Nephron (organoid): Measurements from ENCODE around the gene TMEM143.
A peak's percentile ranks its signal among the peaks of the same experiment; 100 is the strongest.

ENCODE experiments used
- H3K27ac Mint-ChIP-seq, 3 experiments: 2 replicates each; pipeline ENCODE4 v1.8.0; 2020; ENCODE audit warnings: mixed read lengths in 3 of 3, mild to moderate bottlenecking in 2 of 3, moderate library complexity in 1 of 3
- H3K27me3 Mint-ChIP-seq: 2 replicates; pipeline ENCODE4 v1.8.0; 2021; ENCODE audit warnings: low read depth, mild to moderate bottlenecking, moderate library complexity, mixed read lengths
- H3K36me3 Mint-ChIP-seq: 2 replicates; pipeline ENCODE4 v1.8.0; 2020; ENCODE audit warnings: low read depth, mixed read lengths
- H3K4me1 Mint-ChIP-seq: 2 replicates; pipeline ENCODE4 v1.8.0; 2020; ENCODE audit warnings: mixed read lengths
- H3K4me3 Mint-ChIP-seq, 3 experiments: 2 replicates each; pipeline ENCODE4 v1.8.0; 2020; ENCODE audit warnings: mild to moderate bottlenecking in 3 of 3, mixed read lengths in 3 of 3, moderate library complexity in 2 of 3
- H3K9me3 Mint-ChIP-seq: 2 replicates; pipeline ENCODE4 v1.8.0; 2020; ENCODE audit warnings: mixed read lengths
- TF ChIP-seq, protein P1 (sequence below), 3 experiments: fragments of 200-600 bp; sonication (generic); IDR thresholded peaks; one replicate each; pipeline ENCODE4 v1.5.0; 2021; ENCODE audit warnings: antibody characterized with exemption in 3 of 3; ENCODE audit not compliant: unreplicated experiment in 3 of 3

TMEM143 gene

DNA sequence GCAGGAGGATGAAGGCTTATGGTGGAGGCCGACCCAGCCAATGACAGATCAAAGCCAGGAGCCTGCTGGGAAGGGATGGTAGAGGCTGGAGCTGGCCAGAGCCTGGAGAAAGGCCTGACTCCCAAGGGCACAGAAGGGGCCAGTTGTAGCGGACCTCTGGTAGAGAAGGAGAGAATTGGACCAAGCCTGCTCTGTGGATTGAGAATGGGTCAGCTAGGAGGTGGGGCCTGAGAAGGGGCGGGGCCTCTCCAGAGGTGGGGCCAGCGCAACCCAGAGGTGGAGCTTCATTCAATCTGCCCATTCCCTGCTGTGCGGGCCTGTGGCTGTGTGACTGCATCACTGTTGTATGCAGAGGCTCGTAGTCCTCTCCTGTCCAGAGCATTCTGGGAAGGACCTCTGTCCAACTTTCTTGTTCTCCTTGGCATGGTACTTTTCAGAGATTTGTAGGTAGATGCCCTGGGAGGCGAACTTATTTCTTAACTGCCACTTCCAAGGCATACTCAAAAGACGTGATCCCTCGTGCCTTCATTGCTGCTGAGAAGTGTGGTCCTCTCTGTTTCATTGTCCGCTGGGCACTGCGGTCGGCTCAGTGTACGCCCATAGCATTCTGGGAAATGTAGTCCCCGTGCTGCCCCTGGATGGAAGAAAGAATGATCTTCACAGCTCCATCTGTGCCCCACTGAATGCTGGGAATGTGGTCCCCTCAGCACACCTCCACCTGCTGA, 36.4 kb upstream of the TMEM143 start:
- Mint-ChIP-seq H3K9me3 (no peaks in the 10 kb centered on the region), H3K36me3 (no peaks in the 10 kb centered on the region), H3K27ac (peak overlapping the region; percentile 83 to 95 (median 84)), H3K4me1 (peaks cover 50% of the 10 kb centered on the region), H3K4me3 (peak overlapping the region; percentile 74 to 88 (median 87)), H3K27me3 (peaks cover 43% of the 10 kb centered on the region)
- TF ChIP-seq, protein P1, sequence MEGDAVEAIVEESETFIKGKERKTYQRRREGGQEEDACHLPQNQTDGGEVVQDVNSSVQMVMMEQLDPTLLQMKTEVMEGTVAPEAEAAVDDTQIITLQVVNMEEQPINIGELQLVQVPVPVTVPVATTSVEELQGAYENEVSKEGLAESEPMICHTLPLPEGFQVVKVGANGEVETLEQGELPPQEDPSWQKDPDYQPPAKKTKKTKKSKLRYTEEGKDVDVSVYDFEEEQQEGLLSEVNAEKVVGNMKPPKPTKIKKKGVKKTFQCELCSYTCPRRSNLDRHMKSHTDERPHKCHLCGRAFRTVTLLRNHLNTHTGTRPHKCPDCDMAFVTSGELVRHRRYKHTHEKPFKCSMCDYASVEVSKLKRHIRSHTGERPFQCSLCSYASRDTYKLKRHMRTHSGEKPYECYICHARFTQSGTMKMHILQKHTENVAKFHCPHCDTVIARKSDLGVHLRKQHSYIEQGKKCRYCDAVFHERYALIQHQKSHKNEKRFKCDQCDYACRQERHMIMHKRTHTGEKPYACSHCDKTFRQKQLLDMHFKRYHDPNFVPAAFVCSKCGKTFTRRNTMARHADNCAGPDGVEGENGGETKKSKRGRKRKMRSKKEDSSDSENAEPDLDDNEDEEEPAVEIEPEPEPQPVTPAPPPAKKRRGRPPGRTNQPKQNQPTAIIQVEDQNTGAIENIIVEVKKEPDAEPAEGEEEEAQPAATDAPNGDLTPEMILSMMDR (IDR thresholded peaks at IDR 0.05; ENCODE audit: unreplicated experiment in 3 of 3), result no peak

DNA sequence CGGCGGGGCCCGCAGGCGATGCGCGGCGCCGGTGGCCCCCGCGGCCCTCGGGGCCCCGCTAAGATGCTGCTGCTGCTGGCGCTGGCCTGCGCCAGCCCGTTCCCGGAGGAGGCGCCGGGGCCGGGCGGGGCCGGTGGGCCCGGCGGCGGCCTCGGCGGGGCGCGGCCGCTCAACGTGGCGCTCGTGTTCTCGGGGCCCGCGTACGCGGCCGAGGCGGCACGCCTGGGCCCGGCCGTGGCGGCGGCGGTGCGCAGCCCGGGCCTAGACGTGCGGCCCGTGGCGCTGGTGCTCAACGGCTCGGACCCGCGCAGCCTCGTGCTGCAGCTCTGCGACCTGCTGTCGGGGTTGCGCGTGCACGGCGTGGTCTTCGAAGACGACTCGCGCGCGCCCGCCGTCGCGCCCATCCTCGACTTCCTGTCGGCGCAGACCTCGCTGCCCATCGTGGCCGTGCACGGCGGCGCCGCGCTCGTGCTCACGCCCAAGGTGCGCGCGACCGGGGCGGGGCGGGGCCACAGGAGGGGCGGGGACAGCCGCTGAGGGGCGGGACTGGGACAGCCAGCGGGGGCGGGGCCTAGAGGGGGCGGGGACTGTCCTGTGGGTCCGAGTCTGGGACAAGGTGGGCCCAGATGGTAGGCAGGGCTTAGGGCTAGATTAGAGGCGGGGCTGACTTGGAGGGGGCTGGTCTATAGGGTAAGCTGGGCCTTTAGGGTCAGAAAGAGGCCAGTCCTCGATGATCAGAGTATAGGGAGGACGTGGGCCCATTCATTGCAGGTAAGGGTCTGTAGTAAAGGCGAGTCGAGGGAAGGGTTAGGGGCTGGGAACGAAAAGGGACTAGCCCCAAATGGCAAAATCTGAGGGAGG, 34.9 kb upstream of the TMEM143 start:
- TF ChIP-seq, protein P1 (IDR thresholded peaks at IDR 0.05; ENCODE audit: unreplicated experiment in 3 of 3), result no peak
- H3K9me3 Mint-ChIP-seq, result no peaks in the 10 kb centered on the region
- H3K4me3 Mint-ChIP-seq, result peak overlapping the region; percentile 86 to 88 (median 87)
- H3K27me3 Mint-ChIP-seq, result peaks cover 44% of the 10 kb centered on the region
- no peaks in the 10 kb centered on the region for H3K36me3 Mint-ChIP-seq
- H3K4me1 Mint-ChIP-seq, result peaks cover 58% of the 10 kb centered on the region
- H3K27ac Mint-ChIP-seq, result peak overlapping the region; percentile 78 to 94 (median 92)

DNA sequence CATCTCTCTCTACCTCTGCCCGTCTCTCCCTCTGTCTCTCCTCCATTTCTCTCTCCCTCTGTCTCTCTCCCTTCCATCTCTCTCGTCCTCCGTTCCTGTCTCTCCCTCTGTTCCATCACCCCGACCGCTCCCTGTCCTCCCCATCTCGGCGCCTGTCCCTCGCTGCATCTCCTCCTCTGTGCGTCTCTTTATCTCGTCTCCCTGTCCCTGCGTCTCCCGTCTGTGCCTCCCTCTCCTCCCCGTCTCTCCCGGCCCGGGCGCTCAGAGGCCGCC, 34.3 kb upstream of the TMEM143 start:
- H3K4me1 Mint-ChIP-seq, result peaks cover 58% of the 10 kb centered on the region

DNA sequence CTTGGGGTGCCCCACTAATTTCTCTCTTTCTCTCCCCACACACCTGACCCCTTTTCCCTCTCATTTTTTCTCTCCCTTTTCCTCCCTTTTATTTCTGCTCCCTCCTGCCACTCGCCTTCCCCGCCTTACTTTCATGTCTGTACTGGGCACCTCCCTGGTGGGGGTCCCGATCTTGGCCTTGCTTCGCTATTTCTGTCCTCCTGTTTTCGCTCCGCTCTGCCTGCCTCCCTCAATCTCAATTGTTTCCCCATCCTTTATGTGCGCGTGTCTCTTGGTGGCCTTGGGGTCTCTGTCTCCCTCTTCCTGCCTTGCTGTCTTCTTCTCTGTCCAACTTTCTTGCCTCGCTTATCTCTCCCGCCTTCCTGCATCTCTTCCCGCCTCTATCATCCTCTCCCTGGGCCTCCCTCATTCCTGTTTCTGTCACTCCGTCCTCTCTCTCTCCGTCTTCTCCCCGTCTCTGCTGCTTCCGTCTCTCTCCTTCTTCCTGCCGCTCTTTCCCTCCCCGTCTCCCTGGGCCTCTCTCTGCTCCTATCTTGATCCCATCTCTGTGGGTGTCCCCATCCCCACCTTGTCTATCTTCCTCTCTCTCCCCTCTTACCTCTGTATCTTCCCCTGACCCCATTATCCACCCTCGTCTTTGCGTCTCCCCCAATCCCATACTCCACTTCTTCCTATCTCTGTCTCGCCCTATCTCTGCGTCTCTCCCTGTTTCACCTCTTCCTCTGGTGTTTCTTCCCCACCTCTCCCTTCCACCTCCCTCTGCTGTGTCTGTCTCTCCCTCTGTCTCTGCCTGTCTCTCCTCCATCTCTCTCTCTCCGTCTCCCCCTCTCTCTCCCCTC, 33.7 kb upstream of the TMEM143 start:
- no peaks in the 10 kb centered on the region for H3K9me3 Mint-ChIP-seq
- TF ChIP-seq, protein P1 (IDR thresholded peaks at IDR 0.05; ENCODE audit: unreplicated experiment in 3 of 3), result no peak
- H3K4me1 Mint-ChIP-seq, result peaks cover 63% of the 10 kb centered on the region
- peaks cover 43% of the 10 kb centered on the region for H3K27me3 Mint-ChIP-seq
- H3K27ac Mint-ChIP-seq, result peak overlapping the region; percentile 49 to 94 (median 92)
- H3K4me3 Mint-ChIP-seq, result peak overlapping the region; percentile 86 to 90 (median 87)
- no peaks in the 10 kb centered on the region for H3K36me3 Mint-ChIP-seq

More for the DNA sequence above, 34.3 kb upstream of the TMEM143 start:
- peaks cover 43% of the 10 kb centered on the region for H3K27me3 Mint-ChIP-seq
- H3K9me3 Mint-ChIP-seq, result no peaks in the 10 kb centered on the region
- TF ChIP-seq, protein P1 (IDR thresholded peaks at IDR 0.05; ENCODE audit: unreplicated experiment in 3 of 3), result no peak
- peak overlapping the region; percentile 49 to 94 (median 92) for H3K27ac Mint-ChIP-seq
- no peaks in the 10 kb centered on the region for H3K36me3 Mint-ChIP-seq
- peak overlapping the region; percentile 86 to 90 (median 87) for H3K4me3 Mint-ChIP-seq

DNA sequence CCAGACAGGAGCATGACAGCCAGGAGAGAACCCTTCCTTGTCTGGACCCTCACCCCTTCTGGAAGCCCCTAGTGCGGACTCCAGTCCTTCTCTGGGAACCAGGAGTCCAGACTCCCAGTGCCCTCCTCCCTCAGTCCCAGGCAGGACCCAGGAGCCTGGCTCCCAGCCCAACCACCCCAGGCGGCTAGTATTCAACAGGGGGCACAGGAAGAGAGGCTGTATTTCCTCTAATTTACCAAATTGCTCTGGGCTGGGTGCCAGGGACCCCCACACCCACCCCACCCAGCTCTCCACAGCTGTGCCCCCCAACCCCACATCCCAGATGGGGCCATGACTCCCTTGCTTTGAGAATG, 33.1 kb upstream of the TMEM143 start:
- peaks cover 43% of the 10 kb centered on the region for H3K27me3 Mint-ChIP-seq
- no peaks in the 10 kb centered on the region for H3K9me3 Mint-ChIP-seq
- H3K4me1 Mint-ChIP-seq, result peaks cover 60% of the 10 kb centered on the region
- H3K27ac Mint-ChIP-seq, result peak overlapping the region in 1 of 3 experiments; percentile 92
- peak overlapping the region; percentile 78 to 87 (median 85) for H3K4me3 Mint-ChIP-seq
- TF ChIP-seq, protein P1 (IDR thresholded peaks at IDR 0.05; ENCODE audit: unreplicated experiment in 3 of 3), result no peak
- H3K36me3 Mint-ChIP-seq, result no peaks in the 10 kb centered on the region
